HL-60/S4 (cell line): ENCODE data around the gene FDXACB1.

Source experiments
- in situ Hi-C: fragments of 300-500 bp; cut with MboI; formaldehyde crosslinking; loops from 2 replicates; pipeline ENCODE4 v1.14.3; 2022; ENCODE audit warnings: low sequenced_read_pairs

The FDXACB1 gene

DNA sequence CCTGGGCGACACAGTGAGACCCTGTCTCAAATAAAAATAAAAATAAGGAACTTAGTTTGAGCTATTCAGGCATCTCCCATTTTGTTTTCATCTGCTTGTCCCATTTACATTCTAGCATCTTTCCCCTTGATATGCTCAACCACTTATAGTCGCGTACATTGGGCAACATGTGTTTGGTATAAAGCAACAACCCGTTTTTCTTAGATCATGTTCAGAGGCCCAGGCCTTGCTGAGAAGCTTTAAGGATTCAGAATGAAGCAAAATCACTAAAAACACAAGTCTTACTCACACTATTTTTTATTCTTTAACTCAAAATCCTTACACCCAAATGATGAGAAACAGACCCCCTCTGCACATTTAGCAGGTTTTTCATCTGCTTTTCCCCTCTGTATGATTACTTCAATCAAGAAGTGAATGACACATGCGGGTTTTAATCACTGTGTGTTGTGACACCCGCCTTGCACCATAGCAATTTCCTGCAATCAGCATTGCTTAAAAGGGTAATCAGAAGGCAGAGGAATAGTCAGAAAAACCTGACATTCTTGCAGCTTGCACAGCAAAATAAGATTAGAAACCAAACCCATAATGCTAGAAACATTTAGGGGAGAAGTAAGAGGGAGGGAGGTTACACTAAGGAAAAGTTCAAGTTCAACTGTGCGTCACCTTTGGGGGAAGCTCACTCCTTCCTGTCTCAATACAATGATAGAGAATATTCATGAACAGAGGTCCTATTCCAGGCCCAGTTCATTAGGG lies 33.5 kb downstream of the FDXACB1 start:
- in situ Hi-C loops = no loop called here

- in situ Hi-C loops = no loop called here
Measured at GRCh38 chr11:111843661-111844060, 35.3 kb downstream of the FDXACB1 start.

- in situ Hi-C loops = no loop called here
Measured at GRCh38 chr11:111841370-111842053, 37.5 kb downstream of the FDXACB1 start.

DNA sequence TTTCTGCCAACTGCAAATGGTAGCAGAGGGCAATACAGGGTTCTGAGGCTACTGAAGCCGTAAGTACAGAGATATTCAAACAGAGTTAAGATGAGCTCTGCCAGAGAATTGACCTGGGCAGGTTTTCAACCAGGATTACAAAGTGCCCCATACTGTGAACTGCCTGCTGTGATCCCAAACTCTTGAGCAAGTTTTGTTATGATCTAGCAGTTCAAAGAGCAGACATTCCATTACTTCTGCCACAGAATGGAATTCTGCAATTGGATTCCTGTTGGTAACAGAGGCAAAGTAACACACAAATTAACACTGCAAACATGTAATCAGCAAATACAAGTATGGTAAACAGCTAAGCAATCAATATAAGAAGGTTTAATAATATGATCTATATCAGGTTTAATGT lies 38.8 kb downstream of the FDXACB1 start:
- in situ Hi-C loops = no loop called here

DNA sequence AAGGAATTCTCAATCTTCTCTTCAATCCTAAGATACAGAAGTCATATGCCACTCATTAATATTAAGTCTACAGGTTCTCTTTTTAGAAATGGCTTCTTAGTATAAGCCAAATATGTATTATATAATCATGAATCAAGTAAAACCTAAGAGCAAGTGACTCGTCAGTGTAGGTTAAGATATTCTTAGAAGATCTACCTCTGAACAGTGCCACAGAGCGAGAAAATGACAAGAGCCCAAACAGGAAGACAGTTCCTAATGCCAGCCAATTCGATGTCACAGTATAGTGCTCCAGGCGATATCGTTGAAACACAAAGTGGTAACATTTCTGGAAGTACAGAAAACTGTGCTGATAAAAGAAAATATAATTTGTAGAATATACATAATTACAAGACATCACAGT lies 40.9 kb downstream of the FDXACB1 start:
- in situ Hi-C loops = no loop called here

- in situ Hi-C loops = no loop called here
Measured at GRCh38 chr11:111837366-111837891, 41.5 kb downstream of the FDXACB1 start.

DNA sequence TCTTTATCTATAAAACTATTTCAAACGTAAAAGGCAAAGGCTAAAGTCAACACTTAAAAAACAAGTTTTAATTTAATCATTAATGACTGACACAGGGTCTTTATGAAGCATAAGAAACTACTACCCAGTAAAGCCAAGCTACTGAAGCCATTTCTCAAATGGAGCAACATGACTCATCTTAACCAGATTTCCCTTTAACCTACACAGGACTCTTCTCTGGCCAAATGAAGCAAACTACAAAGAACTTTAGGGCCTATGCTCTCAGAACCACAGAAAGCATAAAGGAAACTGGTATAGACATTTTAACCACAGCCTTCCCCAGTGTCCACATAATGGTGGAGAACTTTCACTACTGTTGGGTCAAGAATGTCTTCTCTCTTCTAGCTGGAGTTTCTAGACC lies 42.2 kb downstream of the FDXACB1 start:
- in situ Hi-C loops = no loop called here

DNA sequence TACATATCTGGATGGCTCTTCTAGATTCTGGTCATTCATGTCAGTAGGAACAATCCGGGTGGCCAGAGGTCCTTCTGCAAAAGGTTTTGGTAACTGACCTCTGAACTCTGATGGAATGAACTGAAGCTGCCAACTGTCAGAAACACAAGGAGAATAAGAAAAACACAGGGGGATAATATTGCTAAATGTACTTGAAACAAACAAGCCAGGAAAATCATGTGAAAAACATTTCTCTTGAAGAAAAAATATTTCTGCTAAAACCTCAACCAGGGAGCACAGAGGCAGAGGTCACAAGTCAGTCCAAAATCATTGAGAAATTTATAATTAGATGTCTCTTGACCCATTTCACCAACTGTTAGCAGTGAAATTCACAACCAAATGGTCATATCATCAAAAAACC lies 42.8 kb downstream of the FDXACB1 start:
- in situ Hi-C loops = no loop called here

- in situ Hi-C loops = no loop called here
Measured at GRCh38 chr11:111835665-111836064, 43.3 kb downstream of the FDXACB1 start.

DNA sequence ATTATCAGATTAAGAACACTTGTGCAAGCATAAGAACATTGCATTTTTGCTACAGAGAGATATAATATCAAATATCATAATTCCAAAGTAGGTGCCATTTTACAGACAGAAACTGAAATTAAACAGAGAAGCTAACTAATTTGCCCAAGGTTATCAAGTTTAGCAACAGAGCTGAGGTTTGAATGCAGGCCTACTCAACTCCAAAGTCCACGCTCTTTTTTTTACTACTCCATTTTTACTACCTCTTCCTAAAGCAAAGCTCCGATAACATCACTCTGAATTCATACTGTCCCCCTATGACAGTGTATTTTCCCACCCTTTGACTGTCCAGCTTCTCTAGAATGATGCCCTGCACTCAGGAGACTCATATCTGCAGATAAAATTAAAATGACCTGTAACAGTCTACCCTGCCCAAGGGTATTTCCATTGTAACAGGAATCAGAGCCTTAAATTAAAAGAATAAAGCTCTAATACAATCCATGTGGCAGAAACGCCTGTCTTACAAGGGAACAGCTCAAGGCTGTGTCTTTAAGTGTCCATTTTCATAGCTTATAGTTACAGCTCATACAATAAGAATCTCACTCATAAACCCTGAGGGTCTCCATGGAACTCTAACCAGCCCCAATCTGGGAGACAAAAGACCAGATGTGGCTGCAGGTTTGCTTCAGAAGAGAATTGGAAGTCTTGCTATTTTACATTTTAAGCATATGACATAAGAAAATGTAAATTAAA lies 44.4 kb downstream of the FDXACB1 start:
- in situ Hi-C loops = no loop called here

GRCh38 chr11:111833524-111833923 lies 45.4 kb downstream of the FDXACB1 start:
- in situ Hi-C loops = no loop called here

DNA sequence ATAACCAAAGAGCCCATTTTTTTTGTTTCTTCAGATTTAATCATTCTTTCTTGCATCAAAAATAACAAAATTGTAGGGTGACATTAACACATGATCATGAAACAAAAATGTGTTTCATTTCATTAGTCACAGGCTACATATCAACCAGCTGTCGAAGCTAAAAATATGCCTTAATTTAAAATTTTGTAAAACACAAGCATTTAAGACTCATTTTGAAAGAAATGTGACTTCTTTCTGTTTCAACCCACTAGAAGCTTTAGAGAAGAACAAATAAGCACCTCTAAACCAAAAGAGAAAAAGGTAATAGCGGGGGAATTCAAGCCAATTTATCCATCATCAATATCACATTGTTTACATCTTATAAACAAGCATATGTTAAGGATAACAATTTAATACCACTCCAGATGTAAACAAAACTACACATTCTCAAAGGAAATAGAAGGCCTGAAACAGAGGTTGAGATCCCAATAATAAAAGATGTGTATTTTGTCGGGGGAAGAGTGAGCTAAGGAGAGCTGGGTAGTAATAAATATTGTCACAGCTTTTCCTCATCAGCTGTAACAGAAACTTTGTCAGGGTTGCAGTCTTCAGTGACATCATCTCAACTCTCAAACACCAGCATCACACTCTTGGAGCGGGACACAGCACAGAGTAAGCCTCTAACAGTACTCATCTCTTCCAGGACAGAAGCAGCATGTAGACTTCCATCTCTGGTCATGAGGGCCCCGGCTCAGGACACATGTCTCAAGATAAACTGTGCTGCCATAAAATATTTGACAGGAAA lies 49.6 kb downstream of the FDXACB1 start:
- in situ Hi-C loops = no loop called here

DNA sequence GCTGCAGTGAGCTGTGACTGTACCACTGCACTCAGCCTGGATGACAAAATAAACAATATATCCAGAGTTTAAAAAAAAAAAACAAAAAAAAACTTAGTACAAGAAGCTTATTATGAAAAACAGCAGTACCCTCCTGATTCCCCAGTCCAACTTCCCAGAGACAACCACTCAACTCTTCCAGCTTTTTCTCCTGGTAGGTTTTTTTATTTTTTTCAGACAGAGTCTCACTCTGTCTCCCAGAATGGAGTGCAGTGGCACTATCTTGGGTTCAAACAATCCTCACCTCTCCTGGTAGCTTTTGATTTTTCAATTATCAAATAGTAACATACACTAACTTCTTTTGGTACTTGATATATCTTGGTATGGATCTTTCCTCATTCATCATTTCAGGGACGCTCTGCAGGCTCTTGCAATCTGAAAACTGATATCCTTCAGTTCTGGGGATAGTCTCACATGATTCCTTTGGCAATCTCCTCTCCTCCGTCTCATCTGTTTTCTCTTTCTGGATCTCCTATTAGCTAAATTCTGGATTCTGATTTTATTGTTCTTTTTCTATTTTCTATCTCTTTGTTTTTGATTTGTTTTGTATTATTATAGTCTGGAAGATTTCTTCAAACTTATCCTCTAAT lies 52.5 kb downstream of the FDXACB1 start:
- in situ Hi-C loops = no loop called here
